SU-DHL-6 (cell line): ENCODE results near the gene KNOP1.

ENCODE experiments used
- EZH2phosphoT487 ChIP-seq: fragments of 200-600 bp; sonication (generic), shearing (Covaris generic); conservative IDR thresholded peaks from 2 replicates; pipeline ENCODE4 v1.6.1; 2018; ENCODE audit warnings: mild to moderate bottlenecking, antibody characterized with exemption, low read length, moderate library complexity, mixed read lengths
- TF ChIP-seq, protein P1 (sequence below): fragments of 200-600 bp; sonication (generic); IDR thresholded peaks from one replicate; pipeline ENCODE4 v1.5.1; 2017; ENCODE audit warnings: antibody characterized with exemption, mild to moderate bottlenecking, low read length, moderate library complexity; ENCODE audit not compliant: insufficient read depth, poor library complexity, severe bottlenecking

DNA sequence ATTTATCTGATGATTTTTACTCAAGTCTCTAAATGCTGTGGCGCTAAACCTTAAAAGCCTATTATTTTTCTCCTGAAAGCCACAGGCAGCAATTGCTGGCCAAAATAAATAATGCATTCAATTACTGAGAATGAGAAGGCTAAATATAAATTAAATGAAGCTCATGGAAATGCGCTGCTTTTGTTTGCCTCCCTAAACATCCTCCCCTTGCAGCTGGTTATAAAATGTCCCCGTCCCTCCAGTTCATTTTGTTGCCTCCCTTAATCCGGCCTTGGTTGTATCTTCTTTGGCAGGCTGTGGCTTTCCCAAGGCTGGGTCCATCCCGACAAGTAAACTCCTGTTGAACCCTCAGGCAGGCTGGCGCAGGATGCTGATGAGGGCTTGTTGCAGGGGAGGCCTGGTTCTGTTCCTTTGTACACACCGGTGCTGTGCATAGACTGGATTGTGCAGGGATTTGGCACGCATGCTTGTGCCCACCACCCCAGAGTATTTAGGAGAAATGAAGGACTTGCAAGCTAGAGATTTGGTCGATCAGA is 62.7 kb downstream of the KNOP1 start:
- TF ChIP-seq, protein P1, sequence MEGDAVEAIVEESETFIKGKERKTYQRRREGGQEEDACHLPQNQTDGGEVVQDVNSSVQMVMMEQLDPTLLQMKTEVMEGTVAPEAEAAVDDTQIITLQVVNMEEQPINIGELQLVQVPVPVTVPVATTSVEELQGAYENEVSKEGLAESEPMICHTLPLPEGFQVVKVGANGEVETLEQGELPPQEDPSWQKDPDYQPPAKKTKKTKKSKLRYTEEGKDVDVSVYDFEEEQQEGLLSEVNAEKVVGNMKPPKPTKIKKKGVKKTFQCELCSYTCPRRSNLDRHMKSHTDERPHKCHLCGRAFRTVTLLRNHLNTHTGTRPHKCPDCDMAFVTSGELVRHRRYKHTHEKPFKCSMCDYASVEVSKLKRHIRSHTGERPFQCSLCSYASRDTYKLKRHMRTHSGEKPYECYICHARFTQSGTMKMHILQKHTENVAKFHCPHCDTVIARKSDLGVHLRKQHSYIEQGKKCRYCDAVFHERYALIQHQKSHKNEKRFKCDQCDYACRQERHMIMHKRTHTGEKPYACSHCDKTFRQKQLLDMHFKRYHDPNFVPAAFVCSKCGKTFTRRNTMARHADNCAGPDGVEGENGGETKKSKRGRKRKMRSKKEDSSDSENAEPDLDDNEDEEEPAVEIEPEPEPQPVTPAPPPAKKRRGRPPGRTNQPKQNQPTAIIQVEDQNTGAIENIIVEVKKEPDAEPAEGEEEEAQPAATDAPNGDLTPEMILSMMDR: no peak
- TF ChIP-seq EZH2phosphoT487: no peak
